ENCODE data around the gene TBC1D3I.
"Not testable (repeated sequence)": the region's sequence is repeated elsewhere in the genome, so short reads cannot be mapped to it uniquely, and the experiment has no call there.

Gene TBC1D3I

GRCh38 chr17:36264470-36264869 is at the start of gene TBC1D3I:
Gene TBC1D3I (minus strand): TSS chr17:36264570. CDS start chr17:36262985, 1,585 bp downstream.
- DNase-seq (ENCODE audit: low spot score), result not testable (repeated sequence)

DNA sequence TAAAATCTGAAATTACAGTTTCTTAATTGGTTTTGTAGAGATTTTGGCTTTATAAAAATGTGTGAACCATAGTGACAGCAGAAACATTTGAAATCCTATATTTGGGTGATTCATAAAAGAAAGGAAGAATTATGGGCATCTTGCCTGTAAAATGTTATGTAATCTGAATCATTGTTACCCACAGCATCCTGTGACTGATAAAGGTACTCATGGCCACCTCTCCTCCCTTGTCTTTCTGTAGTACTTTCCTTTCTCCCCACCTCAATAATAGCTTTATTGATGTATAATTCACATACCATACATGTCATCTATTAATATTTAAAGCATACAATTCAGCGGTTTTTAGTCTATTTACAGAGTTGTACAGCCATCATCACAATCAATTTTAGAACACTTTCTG is 30.8 kb upstream of the TBC1D3I start:
- DNase-seq (ENCODE audit: low spot score), result not testable (repeated sequence)

DNA sequence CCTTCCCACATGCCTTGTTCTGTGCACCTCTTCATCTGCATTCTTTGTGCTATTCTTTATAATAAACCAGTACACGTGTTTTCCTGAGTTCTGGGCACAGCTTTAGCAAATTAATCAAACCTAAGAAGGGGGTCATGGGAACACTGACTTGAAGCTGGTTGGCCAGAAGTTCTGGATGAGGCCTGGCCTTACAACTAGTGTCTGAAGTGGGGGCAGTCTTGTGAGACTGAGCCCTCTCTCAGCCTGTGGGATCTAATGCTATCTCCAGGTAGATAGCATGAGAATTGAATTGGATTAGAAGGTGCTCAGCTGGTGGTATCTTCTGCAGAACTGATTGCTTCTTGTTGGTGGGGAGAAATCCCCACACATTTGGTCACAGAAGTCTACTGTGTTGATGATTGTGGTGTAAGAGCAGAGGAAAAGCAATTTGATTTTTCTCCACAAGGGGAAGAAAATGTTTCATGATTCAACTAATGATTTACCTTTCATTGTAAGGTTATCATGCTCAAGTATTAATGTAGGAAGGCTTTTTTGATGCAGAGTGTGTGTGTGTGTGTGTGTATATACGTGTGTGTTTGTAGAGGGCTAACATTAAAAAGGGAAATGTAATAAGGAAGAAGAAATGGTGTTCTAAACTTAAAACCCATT is 25.7 kb upstream of the TBC1D3I start:
- DNase-seq (ENCODE audit: low spot score), result not testable (repeated sequence)

DNA sequence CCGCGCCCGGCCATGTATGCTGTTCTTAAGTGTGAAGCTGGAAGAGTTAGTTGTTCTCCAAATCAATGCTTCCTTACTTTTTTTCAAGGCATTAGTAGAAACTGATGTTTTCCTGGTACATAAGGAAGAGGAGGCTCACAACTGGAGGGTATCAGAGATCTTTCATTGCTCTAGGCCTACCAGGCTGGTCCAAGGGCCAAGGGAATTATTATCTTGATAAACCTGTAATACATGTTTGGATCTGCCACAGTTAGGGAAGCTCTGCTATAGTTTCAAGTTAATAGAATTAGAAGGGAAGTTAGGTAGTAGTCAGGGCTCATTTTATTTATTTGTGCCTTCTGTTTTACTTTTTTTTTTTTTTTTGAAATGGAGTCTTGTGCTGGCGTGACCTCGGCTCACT is 19.8 kb upstream of the TBC1D3I start:
- DNase-seq (ENCODE audit: low spot score), result not testable (repeated sequence)

- DNase-seq (ENCODE audit: low spot score), result not testable (repeated sequence)
Observed at GRCh38 chr17:36283256-36283655, 18.9 kb upstream of the TBC1D3I start.

DNA sequence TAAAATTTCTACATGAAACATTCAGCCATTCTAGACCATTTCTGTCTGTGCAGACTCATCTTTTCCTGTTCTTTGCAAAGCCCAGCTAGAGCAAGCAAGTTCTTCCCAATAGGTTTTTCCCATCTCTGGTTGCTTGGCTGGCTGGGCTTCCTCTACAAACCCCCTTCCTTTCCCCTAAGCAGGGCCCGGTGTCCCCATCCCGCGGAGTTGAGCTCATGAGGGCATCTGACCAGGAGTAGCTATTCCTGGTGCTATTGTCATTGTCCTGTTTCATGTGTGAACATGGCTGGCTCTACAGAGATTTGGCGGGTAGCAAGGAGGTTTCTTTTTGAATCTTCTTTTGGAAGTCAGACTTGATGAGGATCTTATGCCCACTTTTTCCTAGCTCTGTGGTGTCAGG is 22.3 kb downstream of the TBC1D3I start:
- not testable (repeated sequence) for DNase-seq (ENCODE audit: low spot score)

DNA sequence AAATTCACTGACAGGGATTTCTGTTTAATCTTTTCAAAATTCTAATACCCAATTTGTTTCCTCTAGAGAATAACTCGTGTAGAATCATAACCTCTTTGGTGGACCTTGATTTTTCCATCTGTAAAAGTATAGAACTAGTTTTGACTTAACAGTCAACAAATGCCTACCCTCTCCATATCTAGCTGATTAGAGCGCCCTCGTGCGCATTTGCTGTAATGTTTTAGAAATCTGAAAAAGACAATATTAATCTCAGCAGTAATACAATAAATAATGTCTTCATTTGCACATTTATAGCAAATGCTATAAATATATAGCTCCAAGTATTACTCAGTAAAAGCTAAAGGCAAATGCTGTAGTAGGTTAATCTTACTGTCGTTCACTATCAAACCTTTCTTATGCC is 34.7 kb downstream of the TBC1D3I start:
- DNase-seq (ENCODE audit: low spot score), result not testable (repeated sequence)

GRCh38 chr17:36222967-36223366 is 41.4 kb downstream of the TBC1D3I start:
- DNase-seq (ENCODE audit: low spot score), result peak; percentile 1

- DNase-seq (ENCODE audit: low spot score), result peak; percentile 16
Observed at GRCh38 chr17:36221581-36222100, 42.7 kb downstream of the TBC1D3I start.

DNA sequence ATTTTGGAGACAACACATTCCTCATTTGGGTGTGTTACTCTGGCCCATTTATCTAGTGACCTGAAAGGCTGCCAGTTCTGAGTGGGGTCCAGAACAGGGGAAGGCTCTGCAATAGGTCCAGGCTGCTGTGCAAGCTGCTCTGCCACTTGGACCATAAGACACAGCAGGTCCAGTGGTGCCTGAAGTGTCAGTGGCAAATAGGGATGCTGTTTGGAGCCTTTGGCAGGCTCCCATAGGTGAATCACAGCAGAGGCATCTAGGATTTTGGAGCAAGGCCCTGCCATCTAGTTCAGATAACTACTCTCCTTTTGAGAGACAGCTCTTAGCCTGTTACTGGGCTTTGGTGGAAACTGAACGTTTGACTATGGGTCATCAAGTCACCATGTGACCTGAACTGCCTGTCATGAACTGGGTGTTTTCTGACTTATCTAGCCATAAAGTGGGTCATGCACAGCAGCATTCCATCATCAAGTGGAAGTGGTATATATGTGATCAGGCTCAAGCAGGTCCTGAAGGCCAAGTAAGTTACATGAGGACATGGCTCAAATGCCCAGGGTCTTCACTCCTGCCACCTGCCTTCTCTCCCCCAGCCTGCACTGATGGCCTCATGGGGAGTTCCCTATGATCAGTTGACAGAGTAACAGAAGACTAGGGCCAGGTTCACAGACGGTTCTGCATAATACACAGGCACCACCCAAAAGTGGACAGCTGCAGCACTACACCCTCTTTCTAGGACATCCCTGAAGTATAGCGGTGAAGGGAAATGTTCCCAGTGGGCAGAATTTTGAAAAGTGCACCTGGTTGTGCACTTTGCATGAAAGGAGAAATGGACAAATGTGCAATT is 43.4 kb downstream of the TBC1D3I start:
- peak; percentile 21 for DNase-seq (ENCODE audit: low spot score)

DNA sequence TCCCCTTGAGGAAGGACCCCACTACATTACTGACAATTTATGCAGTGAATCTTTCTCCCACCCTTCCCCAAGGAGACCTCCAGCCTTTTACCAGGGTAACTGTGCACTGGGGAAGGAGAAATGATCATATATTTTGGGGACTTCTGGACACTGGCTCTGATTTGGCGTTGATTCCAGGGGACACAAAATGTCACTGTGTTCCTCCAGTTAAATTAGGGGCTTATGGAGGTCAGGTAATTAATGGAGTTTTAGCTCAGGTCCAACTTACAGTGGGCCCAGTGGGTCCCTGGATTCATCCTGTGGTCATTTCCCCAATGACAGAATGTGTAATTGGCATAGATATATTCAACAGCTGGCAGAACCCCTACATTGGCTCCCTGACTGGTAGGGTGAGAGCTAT is 44.8 kb downstream of the TBC1D3I start:
- not testable (repeated sequence) for DNase-seq (ENCODE audit: low spot score)

DNA sequence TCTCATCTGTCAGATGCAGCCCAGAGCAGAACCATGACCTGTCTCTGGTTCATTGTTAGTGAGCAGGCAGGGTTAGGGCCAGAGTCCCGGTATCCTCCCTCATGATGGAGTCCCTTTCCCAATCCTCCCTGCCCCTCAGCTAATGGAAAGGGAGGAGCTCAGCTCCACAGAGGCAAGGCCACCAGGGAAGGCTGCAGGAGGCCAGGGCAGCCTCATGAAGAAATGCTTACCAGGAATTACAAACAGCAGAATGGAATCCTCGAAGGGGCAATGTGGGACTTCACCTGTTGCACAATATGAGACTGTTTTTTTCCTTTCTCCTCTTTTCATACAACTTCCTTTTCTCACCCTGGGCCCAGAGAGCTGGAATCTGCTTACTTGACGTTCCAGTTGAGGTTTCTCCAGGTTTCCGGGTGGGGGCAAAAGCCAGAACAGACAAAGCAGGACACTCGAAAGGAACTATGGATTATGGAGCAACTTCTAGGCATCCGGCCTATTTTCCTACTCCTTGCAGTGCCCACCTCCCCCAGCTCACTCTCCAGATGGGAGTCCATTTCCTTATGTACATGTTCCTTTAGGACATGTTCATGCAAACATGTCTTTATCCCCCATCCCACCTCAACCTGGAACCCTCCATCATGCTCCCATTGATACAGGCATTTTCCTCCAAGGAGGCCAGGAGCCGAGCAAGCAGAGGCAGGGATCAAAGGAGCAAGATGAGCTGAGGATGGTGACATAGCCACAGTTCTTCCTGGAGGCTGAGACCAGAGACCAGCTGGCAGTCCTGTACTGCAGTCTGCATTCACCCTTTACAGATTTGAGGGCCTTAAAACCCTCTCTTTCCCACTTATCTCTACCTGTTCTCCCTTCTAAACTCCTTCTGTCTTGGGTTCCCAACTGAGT is 48.7 kb downstream of the TBC1D3I start:
- not testable (repeated sequence) for DNase-seq (ENCODE audit: low spot score)

- DNase-seq (ENCODE audit: low spot score), result no peak
Observed at GRCh38 chr17:36214918-36215317, 49.5 kb downstream of the TBC1D3I start.

DNA sequence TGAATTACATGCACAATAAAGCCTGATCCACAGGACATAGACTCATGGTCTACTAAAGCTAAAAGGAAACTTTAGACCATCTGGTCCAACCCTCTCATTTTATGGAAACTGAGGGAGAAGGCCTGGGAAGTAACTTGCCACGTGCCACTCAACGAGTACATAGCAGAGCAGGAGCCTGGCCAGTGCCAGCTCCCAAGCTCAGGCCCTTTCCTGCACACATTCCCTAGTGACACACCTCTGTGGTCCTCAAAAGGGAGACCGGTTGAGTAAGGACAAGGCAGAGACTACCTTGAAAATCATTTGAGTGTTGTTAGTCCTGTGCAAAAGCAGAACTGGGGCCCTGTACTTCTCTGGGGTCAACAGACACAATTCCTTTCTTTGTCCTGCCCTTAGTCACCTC is 50.7 kb downstream of the TBC1D3I start:
- DNase-seq (ENCODE audit: low spot score), result no peak

DNA sequence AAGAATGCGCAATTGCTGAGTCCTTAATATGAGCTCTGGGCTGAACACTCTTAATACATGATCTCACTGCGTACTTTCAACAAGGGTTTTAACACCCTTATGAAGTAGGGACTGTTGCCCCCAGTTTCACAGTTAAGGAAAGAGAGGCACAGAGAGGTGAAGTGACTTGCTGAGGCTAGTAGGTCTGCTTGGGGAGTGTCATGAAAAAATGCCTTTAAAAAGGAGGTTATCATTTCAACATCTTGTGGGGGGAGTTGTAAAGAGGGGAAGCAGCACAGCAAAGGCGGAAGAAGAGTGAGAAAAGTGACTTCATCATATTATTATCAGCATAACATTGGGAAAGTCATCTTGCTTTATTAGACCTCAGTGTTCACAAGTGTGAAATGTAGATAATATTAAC is 51.4 kb downstream of the TBC1D3I start:
- no peak for DNase-seq (ENCODE audit: low spot score)

DNA sequence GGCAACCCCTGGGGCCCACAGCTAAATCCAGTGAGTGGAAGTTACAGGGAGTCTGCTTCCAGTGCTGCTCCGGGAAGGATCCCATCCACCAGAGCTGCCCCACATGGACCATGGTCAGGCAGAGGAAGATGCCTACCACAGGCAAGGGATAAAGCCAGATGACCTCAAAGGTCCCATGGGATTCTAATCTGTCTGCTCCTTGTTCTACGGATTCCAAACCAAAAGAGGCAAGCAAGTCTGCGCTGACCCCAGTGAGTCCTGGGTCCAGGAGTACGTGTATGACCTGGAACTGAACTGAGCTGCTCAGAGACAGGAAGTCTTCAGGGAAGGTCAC is 52.1 kb downstream of the TBC1D3I start:
- no peak for DNase-seq (ENCODE audit: low spot score)

DNA sequence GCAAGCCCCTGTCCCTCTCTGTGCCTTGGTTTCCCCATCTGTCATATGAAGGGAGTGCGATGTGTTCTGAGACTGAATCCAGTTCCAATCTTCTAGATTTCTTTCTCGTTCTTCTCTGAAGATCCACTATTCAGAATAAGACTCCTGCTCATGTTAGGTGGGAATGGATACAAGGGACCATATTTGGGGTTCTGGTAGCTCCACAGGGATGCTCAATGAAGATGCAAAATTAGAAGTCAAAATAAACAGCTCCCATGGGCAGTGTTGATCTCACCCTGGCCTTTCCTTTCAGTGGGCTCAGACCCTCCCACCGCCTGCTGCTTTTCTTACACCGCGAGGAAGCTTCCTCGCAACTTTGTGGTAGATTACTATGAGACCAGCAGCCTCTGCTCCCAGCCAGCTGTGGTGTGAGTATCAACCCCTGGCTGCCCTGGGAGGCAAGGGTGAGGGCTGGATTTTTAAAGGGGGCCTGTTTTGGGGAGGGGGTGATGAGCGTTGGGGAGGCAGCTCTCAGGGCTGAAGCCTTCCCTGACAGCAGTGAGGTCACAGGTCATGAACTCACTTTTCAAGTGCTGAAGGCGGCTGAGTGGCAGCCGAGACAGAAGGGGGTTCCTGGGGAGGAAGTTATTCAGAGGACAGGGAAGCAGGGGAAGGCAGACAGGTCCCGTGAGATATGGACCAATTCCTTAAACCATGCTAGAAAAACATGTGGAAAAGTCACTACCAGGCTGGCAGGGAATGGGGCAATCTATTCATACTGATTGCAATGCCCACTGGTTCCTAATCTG is 52.7 kb downstream of the TBC1D3I start:
- DNase-seq (ENCODE audit: low spot score), result peak; percentile 77

GRCh38 chr17:36210439-36211211 is 53.7 kb downstream of the TBC1D3I start, which contains the start of gene CCL4L2:
Gene CCL4L2 (plus strand): TSS chr17:36211063.
- peak; percentile 97 for DNase-seq (ENCODE audit: low spot score)

DNA sequence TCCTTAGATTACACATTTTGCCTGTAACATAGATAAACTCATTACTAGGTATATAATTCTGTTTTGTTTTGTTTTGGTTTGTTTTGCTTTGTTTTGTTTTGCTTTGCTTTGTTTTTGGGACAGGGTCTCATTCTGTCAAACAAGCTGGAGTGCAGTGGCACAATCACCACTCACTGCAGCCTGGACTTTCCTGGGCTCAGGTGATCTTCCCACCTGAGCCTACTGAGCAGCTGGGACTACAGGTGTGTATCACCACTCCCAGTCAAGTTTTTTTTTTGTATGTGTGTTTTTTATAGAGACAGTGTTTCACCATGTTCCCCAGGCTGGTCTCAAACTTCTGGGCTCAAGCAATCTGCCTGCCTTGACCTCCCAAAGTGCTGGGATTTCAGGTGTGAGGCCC is 54.8 kb downstream of the TBC1D3I start:
- peak; percentile 55 for DNase-seq (ENCODE audit: low spot score)

- DNase-seq (ENCODE audit: low spot score), result peak; percentile 59
Observed at GRCh38 chr17:36207383-36207782, 57.0 kb downstream of the TBC1D3I start.

DNA sequence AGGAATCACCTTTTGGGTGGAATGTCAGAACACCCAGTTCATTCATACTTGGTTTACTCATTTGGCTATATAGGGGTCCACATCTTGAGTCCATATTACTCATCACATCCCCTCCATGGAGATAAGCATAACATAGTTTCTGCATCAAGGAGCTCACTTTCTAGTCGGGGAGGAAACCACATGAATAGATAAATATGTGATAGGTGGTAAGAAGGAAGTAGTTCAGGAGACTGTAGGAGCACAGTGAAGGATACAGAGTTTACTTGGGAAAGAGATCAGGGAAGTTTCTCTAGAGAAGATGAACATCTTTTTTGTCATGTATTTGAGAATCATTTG is 57.9 kb downstream of the TBC1D3I start:
- DNase-seq (ENCODE audit: low spot score), result peak; percentile 70
